Ecto neural progenitor cell (in vitro differentiated cells): ENCODE data around the gene ZACN.
"Not testable (repeated sequence)": the region's sequence is repeated elsewhere in the genome, so short reads cannot be mapped to it uniquely, and the experiment has no call there.

Source experiments
- DNase-seq: peaks from one replicate; pipeline ENCODE4 v3.0.0-alpha.2; 2018; ENCODE audit warnings: low spot score

Gene ZACN

GRCh38 chr17:76078860-76079534 is at the start of gene ZACN:
ZACN (plus strand) TSS chr17:76079182; CDS start chr17:76079265, 83 bp downstream.
- DNase-seq, result no peak

GRCh38 chr17:76032073-76032779 is 46.8 kb upstream of the ZACN start:
- no peak for DNase-seq

GRCh38 chr17:76032780-76033108 is 46.2 kb upstream of the ZACN start:
- DNase-seq, result no peak

- DNase-seq, result no peak
Observed at GRCh38 chr17:76033139-76033538, 45.8 kb upstream of the ZACN start.

GRCh38 chr17:76034428-76035350 is 44.3 kb upstream of the ZACN start:
- no peak for DNase-seq

DNA sequence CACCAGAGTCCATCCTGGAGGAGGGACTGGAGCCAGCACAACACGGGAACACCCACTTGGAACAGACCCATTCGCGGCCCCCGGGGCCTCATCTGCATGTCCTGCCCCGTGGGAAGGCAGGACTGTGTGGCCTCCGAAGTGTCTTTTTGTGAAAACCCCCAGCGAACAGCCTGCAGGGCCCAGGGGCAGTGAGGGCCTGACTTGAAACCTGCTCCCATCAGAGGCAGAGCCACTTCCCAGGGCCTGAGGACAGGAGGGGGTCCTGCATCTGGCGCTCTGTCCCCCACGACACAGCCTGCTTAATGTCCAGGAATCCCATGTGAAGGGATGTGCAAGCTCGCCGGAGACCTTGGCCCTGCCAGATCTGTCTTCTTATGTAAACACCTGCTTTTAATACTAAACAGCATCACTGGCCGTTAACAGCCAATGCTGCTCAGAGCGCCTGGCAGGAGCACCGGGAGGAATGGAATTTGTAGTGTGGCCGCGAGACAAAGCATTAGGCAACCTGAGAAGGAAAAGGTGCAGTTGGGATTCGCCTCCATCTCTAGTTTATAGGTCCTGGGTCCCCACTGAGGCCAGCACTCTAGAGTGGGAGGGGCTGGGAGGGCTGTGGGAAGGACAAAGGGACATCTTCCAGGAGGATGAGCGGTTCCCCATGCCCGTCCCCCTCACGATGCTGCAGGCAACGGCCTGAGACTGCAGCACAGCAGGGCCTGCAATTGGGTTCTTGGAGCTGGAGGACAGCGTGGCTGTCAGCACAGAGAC is 42.3 kb upstream of the ZACN start:
- peak; percentile 55 for DNase-seq

DNA sequence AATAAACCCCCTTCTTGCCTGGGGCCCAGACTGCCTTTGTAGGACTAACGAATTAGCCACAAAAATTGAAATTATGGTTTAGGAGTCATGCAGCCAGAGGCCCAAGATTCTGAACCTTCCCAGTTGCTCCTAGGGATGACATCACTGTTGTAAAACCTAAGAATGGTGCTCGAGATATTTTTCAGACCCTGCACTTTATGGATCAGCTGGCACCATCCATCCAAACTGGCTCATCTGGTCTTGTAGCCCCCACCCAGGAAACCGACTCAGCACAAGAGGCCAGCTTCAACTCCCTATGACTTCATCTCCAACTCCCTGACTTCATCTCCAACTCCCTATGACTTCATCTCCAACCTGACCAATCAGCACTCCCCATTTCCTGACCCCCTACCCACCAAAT is 40.9 kb upstream of the ZACN start:
- DNase-seq, result no peak

DNA sequence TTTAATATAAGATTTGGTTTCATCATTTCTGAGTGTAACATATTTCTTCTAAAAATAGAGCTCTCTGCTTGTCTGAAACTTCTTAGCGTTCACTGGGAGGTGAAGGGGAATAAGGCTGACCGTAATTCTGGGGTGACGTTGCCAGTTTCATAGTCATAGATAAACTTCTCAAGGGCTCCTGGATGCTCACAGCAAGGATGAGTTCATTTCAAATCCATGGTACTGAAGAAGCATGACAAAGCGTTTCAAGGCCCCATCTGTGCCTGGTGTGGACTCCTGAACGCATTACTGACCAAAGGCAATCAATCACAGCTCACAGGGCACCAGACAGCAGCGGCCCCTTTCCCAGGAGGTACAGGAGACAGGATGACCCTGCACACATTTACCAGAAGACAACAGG is 39.9 kb upstream of the ZACN start:
- no peak for DNase-seq

GRCh38 chr17:76040376-76040775 is 38.6 kb upstream of the ZACN start:
- DNase-seq, result no peak

DNA sequence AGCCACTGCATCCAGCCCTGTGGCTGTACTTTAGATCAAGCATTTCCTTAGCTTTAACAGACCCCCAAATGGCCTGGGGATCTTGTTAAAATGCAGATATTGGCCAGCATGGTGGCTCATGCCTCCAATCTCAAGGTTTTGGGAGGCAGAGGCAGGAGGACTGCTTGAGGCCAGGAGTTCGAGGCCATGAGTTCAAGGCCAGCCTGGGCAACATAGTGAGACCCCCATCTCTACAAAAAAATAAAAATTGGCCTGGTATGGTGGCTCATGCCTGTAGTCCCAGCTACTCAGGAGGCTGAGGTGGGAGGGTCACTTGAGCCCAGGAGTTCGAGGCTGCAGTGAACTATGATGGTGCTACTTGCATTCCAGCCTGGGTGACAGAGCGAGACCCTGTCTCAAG is 36.1 kb upstream of the ZACN start:
- not testable (repeated sequence) for DNase-seq

GRCh38 chr17:76044475-76045007 is 34.4 kb upstream of the ZACN start:
- not testable (repeated sequence) for DNase-seq

- no peak for DNase-seq
Observed at GRCh38 chr17:76046064-76046463, 32.9 kb upstream of the ZACN start.

GRCh38 chr17:76048025-76048605 is 30.9 kb upstream of the ZACN start:
- DNase-seq, result no peak

- DNase-seq, result no peak
Observed at GRCh38 chr17:76048711-76049110, 30.3 kb upstream of the ZACN start.

GRCh38 chr17:76049239-76049638 is 29.7 kb upstream of the ZACN start:
- no peak for DNase-seq

- no peak for DNase-seq
Observed at GRCh38 chr17:76049836-76050537, 29.0 kb upstream of the ZACN start.

- DNase-seq, result no peak
Observed at GRCh38 chr17:76050538-76051467, 28.2 kb upstream of the ZACN start.

- DNase-seq, result no peak
Observed at GRCh38 chr17:76051561-76051960, 27.4 kb upstream of the ZACN start.

DNA sequence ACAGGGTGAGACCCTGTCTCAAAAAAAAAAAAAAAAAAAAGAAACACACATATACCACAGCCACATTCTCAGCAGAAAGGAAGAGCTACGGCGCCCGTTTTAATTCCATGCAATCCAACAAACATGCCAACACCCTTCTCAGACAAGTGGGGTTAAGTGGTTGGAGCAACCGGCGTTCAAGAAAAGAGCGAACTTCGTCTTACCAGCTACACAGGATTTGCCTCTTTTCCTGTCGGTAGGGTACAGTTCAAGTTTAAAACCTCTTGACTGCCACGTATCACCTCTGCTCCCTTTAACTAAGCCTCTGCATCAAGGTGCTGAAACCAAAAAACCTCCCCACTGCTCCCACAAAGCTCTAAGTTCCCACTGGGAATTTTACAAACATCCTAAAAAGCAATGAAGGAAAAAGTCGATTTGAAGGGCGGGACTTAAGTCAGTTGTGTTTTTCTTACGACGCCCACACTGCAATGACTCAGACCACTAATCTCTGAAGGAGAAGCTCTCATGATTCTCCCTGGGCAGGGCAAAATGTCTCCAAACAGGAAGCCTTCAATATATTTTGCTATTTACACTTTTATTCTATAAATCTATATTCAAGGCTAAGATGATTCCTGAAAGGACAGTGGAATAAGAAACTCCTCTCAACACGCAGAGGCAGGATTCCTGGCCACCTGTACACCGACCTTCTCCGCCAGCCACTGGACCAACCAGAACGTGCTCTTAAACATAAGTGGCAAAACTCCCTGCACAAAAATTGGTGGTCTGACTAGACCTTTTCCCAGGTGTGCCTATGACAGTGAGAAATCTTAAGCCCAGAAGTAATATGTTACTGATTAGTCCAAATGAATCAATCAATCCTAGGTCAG is 25.5 kb upstream of the ZACN start:
- no peak for DNase-seq
